Stimulated activated naive CD8-positive, alpha-beta T cell treated with anti-CD3 and anti-CD28 coated beads, Interleukin-15, amount 100 ng/mL, for 72 hours (primary cell): ENCODE data around the gene TOMM34.

Experiments used
- ATAC-seq: fragments of 150-1000 bp; cut with Tn5 transposase; 2 replicates; pipeline ENCODE4 v1.10.0; 2021; ENCODE audit warnings: mild to moderate bottlenecking, moderate library complexity
- DNase-seq, 2 donors: peaks; one replicate each; pipeline ENCODE4 v3.0.0; 2021 to 2022
- H3K27ac Mint-ChIP-seq, 2 donors: one replicate each; pipeline ENCODE4 v1.8.0; 2022; ENCODE audit warnings: mild to moderate bottlenecking in 2 of 2, mixed read lengths in 2 of 2, moderate library complexity in 2 of 2
- H3K27me3 Mint-ChIP-seq: one replicate; pipeline ENCODE4 v1.8.0; 2022; ENCODE audit warnings: mixed read lengths
- H3K4me1 Mint-ChIP-seq: one replicate; pipeline ENCODE4 v1.8.0; 2022; ENCODE audit warnings: mild to moderate bottlenecking, mixed read lengths
- H3K4me3 Mint-ChIP-seq, 2 donors: one replicate each; pipeline ENCODE4 v1.8.0; 2022; ENCODE audit warnings: mild to moderate bottlenecking in 2 of 2, mixed read lengths in 2 of 2, moderate library complexity in 1 of 2
- H3K9me3 Mint-ChIP-seq, 2 donors: one replicate each; pipeline ENCODE4 v1.8.0; 2022; ENCODE audit warnings: mixed read lengths in 2 of 2

Gene TOMM34

DNA sequence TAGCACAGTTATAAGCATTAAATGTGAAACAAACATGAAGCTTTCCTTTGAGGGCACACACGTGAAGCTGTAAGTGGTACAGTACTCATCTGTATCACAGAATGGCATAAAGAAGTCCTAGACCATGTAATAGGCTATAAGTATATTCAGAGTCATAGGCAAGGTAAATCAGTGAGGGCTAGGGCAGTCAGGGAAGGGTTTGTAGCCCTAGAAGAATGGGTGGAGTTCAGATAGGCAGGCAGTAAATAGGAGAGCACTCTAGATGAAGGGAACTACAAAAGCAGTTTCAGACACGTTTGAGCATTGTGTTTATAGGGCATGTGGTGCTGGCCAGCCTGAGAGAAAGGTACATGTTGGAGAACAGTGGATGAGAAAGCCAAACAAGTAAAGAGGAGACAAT lies 65.2 kb downstream of the TOMM34 start:
- DNase-seq (no peak), ATAC-seq (no peak)
- Mint-ChIP-seq H3K27me3 (no peaks in the 10 kb centered on the region), H3K4me1 (peaks cover 79% of the 10 kb centered on the region), H3K9me3 (no peaks in the 10 kb centered on the region), H3K4me3 (no peak overlapping the region), H3K27ac (peak overlapping the region in 1 of 2 donors; percentile 90)
